Measurements from ENCODE around the gene SEMA5A.
"Not testable (repeated sequence)": the region's sequence is repeated elsewhere in the genome, so short reads cannot be mapped to it uniquely, and the experiment has no call there.

Gene SEMA5A

GRCh38 chr5:9358961-9359685 lies 186.8 kb downstream of the SEMA5A start:
- no peak for DNase-seq
- ATAC-seq = no peak

- no peak for ATAC-seq
Observed at GRCh38 chr5:9356351-9356825, 189.5 kb downstream of the SEMA5A start.

GRCh38 chr5:9354336-9355081 lies 191.4 kb downstream of the SEMA5A start:
- DNase-seq (no peak), ATAC-seq (no peak)

More at GRCh38 chr5:9356351-9356825, 189.5 kb downstream of the SEMA5A start:
- no peak for DNase-seq

GRCh38 chr5:9353048-9353447 lies 192.8 kb downstream of the SEMA5A start:
- ATAC-seq, DNase-seq: not testable (repeated sequence)

GRCh38 chr5:9351546-9351945 lies 194.3 kb downstream of the SEMA5A start:
- no peak for ATAC-seq
- DNase-seq = no peak

GRCh38 chr5:9350301-9350797 lies 195.5 kb downstream of the SEMA5A start:
- ATAC-seq (no peak), DNase-seq (no peak)

GRCh38 chr5:9348401-9348996 lies 197.4 kb downstream of the SEMA5A start:
- ATAC-seq (no peak), DNase-seq (no peak)

GRCh38 chr5:9347541-9348295 lies 198.2 kb downstream of the SEMA5A start:
- DNase-seq = no peak
- ATAC-seq = no peak

- DNase-seq (no peak), ATAC-seq (no peak)
Observed at GRCh38 chr5:9347032-9347431, 198.8 kb downstream of the SEMA5A start.

GRCh38 chr5:9344751-9345240 lies 201.1 kb downstream of the SEMA5A start:
- no peak for DNase-seq
- ATAC-seq = no peak

GRCh38 chr5:9343146-9343850 lies 202.6 kb downstream of the SEMA5A start:
- no peak for DNase-seq

GRCh38 chr5:9342161-9342787 lies 203.6 kb downstream of the SEMA5A start:
- no peak for DNase-seq
- ATAC-seq = no peak

More at GRCh38 chr5:9343146-9343850, 202.6 kb downstream of the SEMA5A start:
- no peak for ATAC-seq

GRCh38 chr5:9340085-9340484 lies 205.8 kb downstream of the SEMA5A start:
- ATAC-seq (no peak), DNase-seq (no peak)

GRCh38 chr5:9339206-9339818 lies 206.6 kb downstream of the SEMA5A start:
- no peak for ATAC-seq
- no peak for DNase-seq

GRCh38 chr5:9338796-9339195 lies 207.1 kb downstream of the SEMA5A start:
- DNase-seq = no peak
- ATAC-seq = no peak

GRCh38 chr5:9337928-9338595 lies 207.8 kb downstream of the SEMA5A start:
- ATAC-seq = no peak
- DNase-seq = no peak

- ATAC-seq = no peak
- no peak for DNase-seq
Observed at GRCh38 chr5:9335754-9336495, 209.9 kb downstream of the SEMA5A start.

GRCh38 chr5:9335269-9335668 lies 210.6 kb downstream of the SEMA5A start:
- DNase-seq = no peak
- no peak for ATAC-seq

GRCh38 chr5:9332026-9332425 lies 213.8 kb downstream of the SEMA5A start:
- ATAC-seq (no peak), DNase-seq (no peak)
